ENCODE measurements around the gene PKDCC.

The PKDCC gene

GRCh38 chr2:42007551-42007950 is 40.3 kb upstream of the PKDCC start:
- H3K4me3 ChIP-seq (ENCODE audit: low read depth, low read length), result no peak overlapping the region
- TF ChIP-seq CTCF (IDR thresholded peaks at IDR 0.05; ENCODE audit: insufficient read depth, low read depth, low read length, missing control alignments), result no peak
- no peak for DNase-seq (ENCODE audit: low read depth)

DNA sequence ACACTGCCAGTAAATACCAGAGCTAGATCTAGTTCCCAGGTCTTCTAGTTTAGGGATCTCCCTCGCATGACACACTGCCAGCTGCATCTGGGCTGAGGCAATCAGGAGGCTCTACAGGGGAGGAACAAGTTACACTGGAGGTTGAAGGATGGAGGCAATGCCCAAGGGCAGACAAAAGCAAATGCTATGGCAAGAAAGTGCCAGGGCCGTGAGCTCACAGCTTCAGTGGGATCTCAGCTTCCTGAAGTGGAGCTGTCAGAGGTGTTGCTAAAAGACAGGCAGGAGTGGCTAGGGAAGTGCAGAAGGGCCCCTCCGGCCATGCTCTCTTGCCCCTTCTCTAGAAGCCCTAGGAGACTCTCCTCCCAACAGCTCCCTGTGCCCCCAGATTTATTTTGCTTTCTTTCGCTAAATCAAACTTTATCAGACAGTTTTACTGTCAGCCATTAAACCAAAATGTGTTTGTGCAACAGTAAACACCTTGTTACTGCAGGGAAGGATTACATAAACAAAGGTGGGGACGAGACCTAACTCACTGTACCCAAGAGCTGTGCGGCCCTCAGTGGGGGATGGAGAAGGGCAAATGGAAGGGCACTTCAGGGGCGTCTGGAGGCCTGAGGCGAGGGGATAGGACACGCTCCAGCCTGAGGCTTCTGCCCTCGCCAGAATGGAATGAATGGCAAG is 39.4 kb upstream of the PKDCC start:
- TF ChIP-seq CTCF (IDR thresholded peaks at IDR 0.05; ENCODE audit: insufficient read depth, low read depth, low read length, missing control alignments), result no peak
- H3K4me3 ChIP-seq (ENCODE audit: low read depth, low read length), result no peak overlapping the region
- DNase-seq (ENCODE audit: low read depth), result no peak

- no peak overlapping the region for H3K4me3 ChIP-seq (ENCODE audit: low read depth, low read length)
- TF ChIP-seq CTCF (IDR thresholded peaks at IDR 0.05; ENCODE audit: insufficient read depth, low read depth, low read length, missing control alignments), result no peak
- DNase-seq (ENCODE audit: low read depth), result peak; percentile 41
Observed at GRCh38 chr2:42009657-42010580, 37.9 kb upstream of the PKDCC start.

DNA sequence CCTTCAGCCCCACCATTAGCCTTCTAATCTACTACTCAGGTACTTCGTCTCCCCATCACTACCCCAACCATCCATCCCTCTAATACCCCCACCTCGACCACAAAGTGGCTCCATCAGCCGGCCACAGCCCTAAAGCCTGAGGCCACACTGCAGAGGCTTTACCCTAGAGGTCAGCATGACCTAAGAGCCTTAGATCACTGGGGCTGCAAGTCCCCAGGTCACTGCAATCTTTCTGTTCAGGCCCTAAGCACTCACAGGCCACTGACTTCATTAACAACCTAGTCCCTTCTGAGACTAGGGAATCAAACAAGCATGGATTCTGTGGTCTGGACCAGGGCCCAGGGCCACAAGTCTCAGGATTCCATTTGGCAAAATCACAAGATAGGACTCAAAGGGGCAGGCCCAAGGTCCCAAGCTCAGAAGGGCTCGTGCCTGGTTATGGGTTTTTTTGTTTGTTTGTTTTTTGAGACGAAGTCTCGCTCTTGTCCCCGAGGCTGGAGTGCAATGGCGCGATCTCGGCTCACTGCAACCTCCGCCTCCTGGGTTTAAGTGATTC is 37.0 kb upstream of the PKDCC start:
- no peak overlapping the region for H3K4me3 ChIP-seq (ENCODE audit: low read depth, low read length)
- no peak for TF ChIP-seq CTCF (IDR thresholded peaks at IDR 0.05; ENCODE audit: insufficient read depth, low read depth, low read length, missing control alignments)
- DNase-seq (ENCODE audit: low read depth), result no peak

GRCh38 chr2:42012137-42012536 is 35.7 kb upstream of the PKDCC start:
- no peak for DNase-seq (ENCODE audit: low read depth)
- H3K4me3 ChIP-seq (ENCODE audit: low read depth, low read length), result no peak overlapping the region
- TF ChIP-seq CTCF (IDR thresholded peaks at IDR 0.05; ENCODE audit: insufficient read depth, low read depth, low read length, missing control alignments), result no peak

GRCh38 chr2:42012651-42013050 is 35.2 kb upstream of the PKDCC start:
- H3K4me3 ChIP-seq (ENCODE audit: low read depth, low read length), result no peak overlapping the region
- DNase-seq (ENCODE audit: low read depth), result no peak
- no peak for TF ChIP-seq CTCF (IDR thresholded peaks at IDR 0.05; ENCODE audit: insufficient read depth, low read depth, low read length, missing control alignments)
